Fibroblast of mammary gland (primary cell): ENCODE data around the gene TRAF7.

ENCODE experiments used
- DNase-seq: peaks from one replicate; pipeline ENCODE4 v3.0.0-alpha.2; 2010; ENCODE audit warnings: low read depth
- H3K4me3 ChIP-seq: 2 replicates; pipeline ENCODE4 v1.5.1; 2011; ENCODE audit warnings: low read depth, mild to moderate bottlenecking, low read length, moderate library complexity; ENCODE audit not compliant: control insufficient read depth
- CTCF ChIP-seq: conservative IDR thresholded peaks from 2 replicates; pipeline ENCODE4 v1.5.1; 2011; ENCODE audit warnings: low read depth, low read length, inconsistent platforms; ENCODE audit not compliant: control insufficient read depth, insufficient read depth

TRAF7 gene

GRCh38 chr16:2180461-2180860 is 24.9 kb downstream of the TRAF7 start:
- H3K4me3 ChIP-seq: no peak overlapping the region
- no peak for TF ChIP-seq CTCF
- no peak for DNase-seq

- no peak for TF ChIP-seq CTCF
- no peak overlapping the region for H3K4me3 ChIP-seq
- DNase-seq: no peak
These were observed 25.7 kb downstream of the TRAF7 start for GRCh38 chr16:2180962-2181923.

GRCh38 chr16:2181952-2182351 is 26.4 kb downstream of the TRAF7 start:
- DNase-seq: no peak
- no peak for TF ChIP-seq CTCF
- H3K4me3 ChIP-seq: no peak overlapping the region

- no peak for DNase-seq
- TF ChIP-seq CTCF: no peak
- no peak overlapping the region for H3K4me3 ChIP-seq
These were observed 28.1 kb downstream of the TRAF7 start for GRCh38 chr16:2183671-2184070.

GRCh38 chr16:2184346-2184745 is 28.8 kb downstream of the TRAF7 start:
- TF ChIP-seq CTCF: no peak
- no peak overlapping the region for H3K4me3 ChIP-seq
- DNase-seq: no peak

- no peak for DNase-seq
- TF ChIP-seq CTCF: no peak
- H3K4me3 ChIP-seq: no peak overlapping the region
These were observed 29.4 kb downstream of the TRAF7 start for GRCh38 chr16:2184962-2185361.
